Vein endothelial cell (primary cell): ENCODE data around the gene PSMG4. TPM values are rescaled to one million over a fixed set of nuclear protein-coding genes. Genes with fewer than 3 reads are reported as not detected.

Experiments
- total RNA-seq: library from RNA; depleted of rRNA; stranded (reverse); fragments of >200 nt; gene quantifications from 2 replicates; pipeline ENCODE4 v1.2.3, GENCODE V29; 2012

Gene PSMG4, protein sequence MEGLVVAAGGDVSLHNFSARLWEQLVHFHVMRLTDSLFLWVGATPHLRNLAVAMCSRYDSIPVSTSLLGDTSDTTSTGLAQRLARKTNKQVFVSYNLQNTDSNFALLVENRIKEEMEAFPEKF
- 31.8 and 43.4 TPM in 2 replicates for total RNA-seq

DNA sequence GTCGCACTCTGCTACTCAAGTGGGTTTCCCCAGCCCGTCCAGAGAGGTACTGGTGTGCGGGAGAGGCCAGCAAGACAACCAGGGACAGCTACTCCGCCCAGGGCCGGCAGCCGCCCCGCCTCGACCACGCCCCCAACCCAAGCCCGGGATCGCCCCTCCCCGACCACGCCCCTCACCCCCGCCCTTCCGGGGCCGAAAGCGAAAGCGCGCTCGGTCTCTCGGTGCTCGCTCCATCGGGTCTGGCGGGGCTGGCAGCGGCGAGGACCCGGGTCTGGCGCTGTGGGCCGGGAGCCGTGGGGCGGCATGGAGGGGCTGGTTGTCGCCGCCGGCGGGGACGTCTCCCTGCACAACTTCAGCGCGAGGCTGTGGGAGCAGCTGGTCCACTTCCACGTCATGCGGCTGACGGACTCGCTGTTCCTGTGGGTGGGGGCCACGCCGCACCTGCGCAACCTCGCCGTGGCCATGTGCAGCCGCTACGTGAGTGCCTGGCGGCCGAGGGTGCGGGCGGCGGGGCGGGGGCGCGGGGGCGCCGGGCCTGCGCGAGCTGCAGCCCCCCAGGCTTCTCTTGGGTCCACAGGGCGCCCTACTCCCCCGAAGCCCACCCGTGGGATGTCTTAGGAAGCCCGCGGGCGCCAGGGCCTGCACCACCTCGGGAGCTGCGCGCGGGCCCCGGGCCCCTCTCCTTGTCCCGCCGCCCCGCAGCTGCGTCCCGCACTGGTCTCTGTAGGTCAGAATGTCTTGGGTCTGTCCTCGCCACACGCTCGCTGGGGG lies at the start of gene PSMG4:
PSMG4 (plus strand) TSS at position 228 of the 771 bp plus-strand sequence; CDS start at position 304, 76 bp downstream.

DNA sequence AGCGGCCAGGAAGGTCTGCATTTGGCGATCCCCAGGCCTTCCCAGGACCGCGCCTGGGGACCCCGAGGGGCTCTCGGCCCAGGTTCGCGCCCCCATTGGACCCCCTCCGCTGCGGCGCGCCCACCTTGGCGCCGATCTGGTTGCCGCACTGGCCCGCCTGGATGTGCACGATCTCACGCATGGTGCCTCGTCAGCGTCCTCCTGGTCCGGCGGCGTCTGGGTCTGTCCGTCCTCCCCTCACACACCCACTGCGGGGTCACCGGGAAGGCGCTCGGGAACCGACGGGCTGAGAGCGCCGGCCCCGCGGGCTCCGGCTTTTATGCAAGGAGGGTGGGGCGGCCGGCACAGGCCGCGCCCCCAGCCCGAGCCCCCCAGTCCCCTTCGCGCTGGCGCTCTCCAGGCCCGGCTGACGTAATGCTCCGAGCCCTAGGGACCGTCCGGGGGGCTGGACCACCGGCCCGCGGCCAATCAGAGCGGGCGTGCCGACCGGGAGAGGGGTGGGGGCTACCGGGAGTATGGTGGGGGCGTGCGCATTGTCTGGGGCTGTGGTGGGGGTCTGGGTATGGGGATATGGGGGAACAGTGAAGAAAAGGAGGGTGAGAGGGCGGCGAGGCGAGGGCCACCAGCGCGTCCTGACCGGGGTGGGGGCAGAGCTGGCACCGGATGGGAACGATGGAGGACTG lies 31.2 kb upstream of the PSMG4 start, which contains the start of gene TUBB2B:
TUBB2B (minus strand) TSS at position 291 of the 683 bp plus-strand sequence; CDS start at position 181, 110 bp downstream.

Other genes starting within 250 kb of the PSMG4 start
- gene RIPK1, start 190.5 kb upstream of the PSMG4 start, total RNA-seq, result 18.6 and 22.6 TPM in 2 replicates
- 12.3 and 12.7 TPM in 2 replicates for gene BPHL, start 140.2 kb upstream of the PSMG4 start, total RNA-seq
- 56.8 and 69.6 TPM in 2 replicates for gene TUBB2A, start 101.4 kb upstream of the PSMG4 start, total RNA-seq
- gene TUBB2B, start 31.3 kb upstream of the PSMG4 start, total RNA-seq, result 2.0 and 5.6 TPM in 2 replicates
- 21.6 and 29.7 TPM in 2 replicates for gene SLC22A23, start 198.1 kb downstream of the PSMG4 start, total RNA-seq